GM12873 (cell line): ENCODE results near the gene SLC35E2B.

Experiments
- TF ChIP-seq, protein P1 (sequence below): IDR thresholded peaks from 2 replicates; pipeline ENCODE4 v1.5.1; 2012; ENCODE audit warnings: low read depth, mild to moderate bottlenecking, moderate library complexity, low read length, control low read depth; ENCODE audit not compliant: insufficient read depth; ENCODE audit errors: missing control alignments

The SLC35E2B gene

GRCh38 chr1:1684031-1684681, 8.4 kb downstream of the SLC35E2B start:
- TF ChIP-seq, protein P1, sequence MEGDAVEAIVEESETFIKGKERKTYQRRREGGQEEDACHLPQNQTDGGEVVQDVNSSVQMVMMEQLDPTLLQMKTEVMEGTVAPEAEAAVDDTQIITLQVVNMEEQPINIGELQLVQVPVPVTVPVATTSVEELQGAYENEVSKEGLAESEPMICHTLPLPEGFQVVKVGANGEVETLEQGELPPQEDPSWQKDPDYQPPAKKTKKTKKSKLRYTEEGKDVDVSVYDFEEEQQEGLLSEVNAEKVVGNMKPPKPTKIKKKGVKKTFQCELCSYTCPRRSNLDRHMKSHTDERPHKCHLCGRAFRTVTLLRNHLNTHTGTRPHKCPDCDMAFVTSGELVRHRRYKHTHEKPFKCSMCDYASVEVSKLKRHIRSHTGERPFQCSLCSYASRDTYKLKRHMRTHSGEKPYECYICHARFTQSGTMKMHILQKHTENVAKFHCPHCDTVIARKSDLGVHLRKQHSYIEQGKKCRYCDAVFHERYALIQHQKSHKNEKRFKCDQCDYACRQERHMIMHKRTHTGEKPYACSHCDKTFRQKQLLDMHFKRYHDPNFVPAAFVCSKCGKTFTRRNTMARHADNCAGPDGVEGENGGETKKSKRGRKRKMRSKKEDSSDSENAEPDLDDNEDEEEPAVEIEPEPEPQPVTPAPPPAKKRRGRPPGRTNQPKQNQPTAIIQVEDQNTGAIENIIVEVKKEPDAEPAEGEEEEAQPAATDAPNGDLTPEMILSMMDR, result no peak

GRCh38 chr1:1683104-1683905, 9.3 kb downstream of the SLC35E2B start:
- TF ChIP-seq, protein P1, result no peak

DNA sequence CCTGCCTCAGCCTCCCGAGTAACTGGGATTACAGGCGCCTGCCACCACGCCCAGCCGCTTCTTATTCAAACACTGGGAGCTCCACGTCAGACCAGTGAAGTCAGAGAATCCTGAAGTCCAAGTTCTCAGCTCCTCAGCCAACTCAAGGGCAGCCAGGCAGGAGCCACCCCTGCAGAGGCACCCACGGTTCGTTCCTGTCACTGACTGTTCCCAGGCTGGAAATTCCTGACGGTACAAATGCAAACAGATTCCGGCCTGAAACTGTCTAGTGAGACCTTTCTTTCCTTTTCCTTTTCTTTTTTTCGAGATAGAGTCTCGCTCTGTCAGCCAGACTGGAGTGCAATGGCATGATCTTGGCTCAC, 11.7 kb downstream of the SLC35E2B start:
- TF ChIP-seq, protein P1, result no peak

DNA sequence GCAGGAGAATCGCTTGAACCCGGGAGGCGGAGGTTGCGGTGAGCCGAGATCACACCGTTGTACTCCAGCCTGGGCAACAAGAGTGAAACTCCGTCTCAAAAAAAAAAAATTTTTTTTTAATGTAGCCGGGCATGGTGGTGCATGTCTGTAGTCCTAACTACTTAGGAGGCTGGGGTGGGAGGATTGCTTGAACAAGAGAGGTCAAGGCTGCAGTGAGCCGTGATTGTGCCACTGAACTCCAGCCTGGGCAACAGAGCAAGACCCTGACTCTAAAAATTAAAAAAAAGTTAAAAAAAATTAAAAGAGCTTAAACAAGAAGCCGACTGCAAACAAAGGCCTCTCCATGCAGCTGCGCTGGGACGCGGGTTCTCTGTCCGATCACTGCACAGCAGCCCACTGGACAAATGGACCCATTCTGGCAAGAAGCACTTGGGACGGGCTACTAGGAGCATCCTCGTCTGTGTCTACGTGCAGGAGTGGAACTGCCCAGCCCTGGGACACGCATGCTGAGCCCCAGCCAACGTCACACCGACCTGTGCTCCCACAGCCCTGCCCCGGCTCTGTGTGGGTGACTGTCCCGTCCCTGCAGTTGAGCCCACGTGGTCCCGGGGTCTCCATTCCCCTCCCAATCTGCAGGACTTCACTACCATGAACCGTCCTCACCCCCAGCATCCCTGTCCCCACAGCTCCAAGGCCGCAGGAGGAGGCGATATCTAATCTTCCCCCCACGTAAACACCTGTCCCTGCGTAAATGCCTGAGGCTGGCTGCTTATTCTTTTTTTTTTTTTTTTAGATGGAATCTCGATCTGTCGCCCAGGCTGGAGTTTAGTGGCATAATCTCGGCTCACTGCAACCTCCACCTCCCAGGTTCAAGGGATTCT, 12.3 kb downstream of the SLC35E2B start:
- TF ChIP-seq, protein P1, result no peak

GRCh38 chr1:1678581-1679380, 13.8 kb downstream of the SLC35E2B start:
- TF ChIP-seq, protein P1, result peak; percentile 82

GRCh38 chr1:1677718-1678580, 14.6 kb downstream of the SLC35E2B start:
- TF ChIP-seq, protein P1, result no peak
